HEK293 (cell line): Measurements from ENCODE around the gene KIAA0825.

Source experiments
- CTCF ChIA-PET: fragments of 350-600 bp; formaldehyde crosslinking; extraction: SDS; loops from one replicate; lab custom pipeline; 2021; ENCODE audit warnings: antibody characterized with exemption; lab: Yijun Ruan, JAX
- POLR2A ChIA-PET: fragments of 300-600 bp; formaldehyde crosslinking; extraction: SDS; loops from one replicate; lab custom pipeline; 2020; ENCODE audit warnings: antibody characterized with exemption, inconsistent platforms; lab: Yijun Ruan, JAX
- H3K27ac ChIP-seq: fragments of 200-500 bp; sonication (Bioruptor generic); 2 replicates; pipeline ENCODE4 v1.5.1; 2014; ENCODE audit warnings: low read depth, low read length, control low read depth, inconsistent platforms; ENCODE audit errors: extremely low read depth
- H3K36me3 ChIP-seq, 2 experiments: fragments of 200-500 bp in 1 of 2; sonication (Bioruptor generic) in 1 of 2; 1 replicate in 1 of 2; 2 replicates in 1 of 2; pipeline ENCODE4 v1.5.1; 2014 to 2017; ENCODE audit warnings: inconsistent platforms in 2 of 2, low read length in 2 of 2; ENCODE audit not compliant: control insufficient read depth in 2 of 2, insufficient read depth in 1 of 2
- H3K4me1 ChIP-seq: fragments of 200-500 bp; sonication (Bioruptor generic); 2 replicates; pipeline ENCODE4 v1.5.1; 2014; ENCODE audit warnings: mild to moderate bottlenecking, low read length, inconsistent platforms; ENCODE audit not compliant: control insufficient read depth, insufficient read depth
- H3K4me3 ChIP-seq: 2 replicates; pipeline ENCODE4 v1.5.1; 2011; ENCODE audit warnings: low read depth, mild to moderate bottlenecking, control low read depth, low read length, moderate library complexity
- H3K9me3 ChIP-seq: fragments of 200-500 bp; sonication (Bioruptor generic); 2 replicates; pipeline ENCODE4 v1.5.1; 2014; ENCODE audit warnings: low read depth, low read length, inconsistent platforms; ENCODE audit not compliant: control insufficient read depth, insufficient read depth
- FEZF1 ChIP-seq: fragments of 450-650 bp; formaldehyde crosslinking; IDR thresholded peaks from 2 replicates; pipeline ENCODE4 v1.5.1; 2016; ENCODE audit warnings: missing biosample characterization, missing genetic modification characterization
- KLF1 ChIP-seq: fragments of 450-650 bp; formaldehyde crosslinking; IDR thresholded peaks from 2 replicates; pipeline ENCODE4 v1.5.1; 2016; ENCODE audit warnings: missing biosample characterization, missing genetic modification characterization
- MZF1 ChIP-seq: fragments of 450-650 bp; formaldehyde crosslinking; IDR thresholded peaks from 2 replicates; pipeline ENCODE4 v1.5.1; 2017; ENCODE audit warnings: missing biosample characterization, missing genetic modification characterization, borderline replicate concordance
- OVOL3 ChIP-seq: fragments of 450-650 bp; formaldehyde crosslinking; IDR thresholded peaks from 2 replicates; pipeline ENCODE4 v1.5.1; 2016; ENCODE audit warnings: missing biosample characterization, missing genetic modification characterization
- PRDM2 ChIP-seq: fragments of 450-650 bp; formaldehyde crosslinking; IDR thresholded peaks from 2 replicates; pipeline ENCODE4 v1.5.1; 2016; ENCODE audit warnings: missing biosample characterization, missing genetic modification characterization, borderline replicate concordance
- PRDM6 ChIP-seq: fragments of 450-650 bp; formaldehyde crosslinking; IDR thresholded peaks from 2 replicates; pipeline ENCODE4 v1.5.1; 2017; ENCODE audit warnings: missing biosample characterization, missing genetic modification characterization
- ZBTB44 ChIP-seq: fragments of 450-650 bp; IDR thresholded peaks from 2 replicates; pipeline ENCODE4 v1.5.1; 2018; ENCODE audit warnings: missing biosample characterization, mild to moderate bottlenecking, missing genetic modification characterization
- ZNF133 ChIP-seq: fragments of 450-650 bp; formaldehyde crosslinking; IDR thresholded peaks from 2 replicates; pipeline ENCODE4 v1.5.1; 2016; ENCODE audit warnings: missing biosample characterization, missing genetic modification characterization
- ZNF18 ChIP-seq: fragments of 450-650 bp; formaldehyde crosslinking; IDR thresholded peaks from 2 replicates; pipeline ENCODE4 v1.5.1; 2016; ENCODE audit warnings: missing biosample characterization, missing genetic modification characterization
- ZNF214 ChIP-seq: fragments of 450-650 bp; formaldehyde crosslinking; IDR thresholded peaks from 2 replicates; pipeline ENCODE4 v1.5.1; 2017; ENCODE audit warnings: missing biosample characterization, mild to moderate bottlenecking, missing genetic modification characterization, borderline replicate concordance
- ZNF248 ChIP-seq: fragments of 450-650 bp; formaldehyde crosslinking; IDR thresholded peaks from 2 replicates; pipeline ENCODE4 v1.5.1; 2017; ENCODE audit warnings: missing biosample characterization, missing genetic modification characterization
- ZNF266 ChIP-seq: fragments of 450-650 bp; formaldehyde crosslinking; IDR thresholded peaks from 2 replicates; pipeline ENCODE4 v1.5.1; 2016; ENCODE audit warnings: missing biosample characterization, missing genetic modification characterization, low read depth
- ZNF362 ChIP-seq: fragments of 450-650 bp; formaldehyde crosslinking; IDR thresholded peaks from 2 replicates; pipeline ENCODE4 v1.5.1; 2016; ENCODE audit warnings: missing biosample characterization, missing genetic modification characterization
- ZNF530 ChIP-seq: fragments of 450-650 bp; formaldehyde crosslinking; IDR thresholded peaks from 2 replicates; pipeline ENCODE4 v1.5.1; 2016; ENCODE audit warnings: low read depth, missing biosample characterization, missing genetic modification characterization
- ZNF585B ChIP-seq: fragments of 450-650 bp; formaldehyde crosslinking; IDR thresholded peaks from 2 replicates; pipeline ENCODE4 v1.5.1; 2016; ENCODE audit warnings: missing biosample characterization, missing genetic modification characterization
- ZNF623 ChIP-seq: fragments of 450-650 bp; formaldehyde crosslinking; IDR thresholded peaks from 2 replicates; pipeline ENCODE4 v1.5.1; 2016; ENCODE audit warnings: missing biosample characterization, missing genetic modification characterization
- ZNF707 ChIP-seq: fragments of 450-650 bp; formaldehyde crosslinking; IDR thresholded peaks from 2 replicates; pipeline ENCODE4 v1.5.1; 2016; ENCODE audit warnings: missing biosample characterization, missing genetic modification characterization

The KIAA0825 gene

GRCh38 chr5:94159144-94159543 lies 459.3 kb downstream of the KIAA0825 start:
- Histone ChIP-seq H3K4me1 (no peaks in the 10 kb centered on the region), H3K9me3 (no peaks in the 10 kb centered on the region), H3K36me3 (no peaks in the 10 kb centered on the region), H3K4me3 (no peak overlapping the region), H3K27ac (no peak overlapping the region)
- TF ChIP-seq ZBTB44 (tag by site-specific recombination): no peak
- TF ChIP-seq ZNF266 (tag by site-specific recombination): no peak
- TF ChIP-seq ZNF530: no peak
- CTCF ChIA-PET: interaction anchor here (0.8 kb wide), 1 partner anchor 547 kb away, joined by 3 read pairs; no protein-coding TSS in a partner anchor
- POLR2A ChIA-PET: no interaction called here

- TF ChIP-seq ZNF362 (tag by site-specific recombination) (no peak), KLF1 (tag by site-specific recombination) (no peak), OVOL3 (no peak), PRDM6 (tag by site-specific recombination) (no peak), ZNF623 (tag by site-specific recombination) (no peak), ZNF214 (no peak), ZNF707 (tag by site-specific recombination) (no peak), ZNF18 (tag by site-specific recombination) (no peak), FEZF1 (no peak), MZF1 (tag by site-specific recombination) (no peak), ZNF133 (tag by site-specific recombination) (no peak)
Observed at GRCh38 chr5:94157704-94158539, 460.5 kb downstream of the KIAA0825 start.

GRCh38 chr5:94154672-94155071 lies 463.7 kb downstream of the KIAA0825 start:
- H3K27ac ChIP-seq: no peak overlapping the region
- no peaks in the 10 kb centered on the region for H3K4me1 ChIP-seq
- CTCF ChIA-PET: no interaction called here
- H3K9me3 ChIP-seq: no peaks in the 10 kb centered on the region
- H3K4me3 ChIP-seq: no peak overlapping the region
- POLR2A ChIA-PET: no interaction called here
- no peaks in the 10 kb centered on the region for H3K36me3 ChIP-seq
- TF ChIP-seq ZNF248 (tag by site-specific recombination): no peak
- no peak for TF ChIP-seq PRDM2 (tag by site-specific recombination)
- no peak for TF ChIP-seq ZNF585B (tag by site-specific recombination)
- TF ChIP-seq ZNF707 (tag by site-specific recombination): no peak

More at GRCh38 chr5:94157704-94158539, 460.5 kb downstream of the KIAA0825 start:
- Histone ChIP-seq H3K36me3 (no peaks in the 10 kb centered on the region), H3K4me3 (no peak overlapping the region), H3K9me3 (no peaks in the 10 kb centered on the region), H3K27ac (no peak overlapping the region), H3K4me1 (no peaks in the 10 kb centered on the region)
- CTCF ChIA-PET: no interaction called here
- POLR2A ChIA-PET: no interaction called here
